Neural cell (in vitro differentiated cells): Measurements from ENCODE around the gene CDC42EP2. TPM values are rescaled to one million over a fixed set of nuclear protein-coding genes. Genes with fewer than 3 reads are reported as not detected.

Experiments
- H2AFZ ChIP-seq: fragments of 200-600, 300-800 bp; sonication (generic), shearing (Covaris generic); 2 replicates; pipeline ENCODE4 v1.6.0; 2014; ENCODE audit warnings: low read depth, mild to moderate bottlenecking, antibody characterized with exemption, low read length, moderate library complexity
- H3F3A ChIP-seq: fragments of 200-600 bp; shearing (Covaris generic); 2 replicates; pipeline ENCODE4 v1.6.1; 2016; ENCODE audit warnings: mild to moderate bottlenecking, moderate library complexity, mixed read lengths, antibody characterized with exemption, low read length; ENCODE audit not compliant: insufficient read depth, poor library complexity, severe bottlenecking
- H3K27ac ChIP-seq: fragments of 200-600, 300-800 bp; sonication (generic), shearing (Covaris generic); 2 replicates; pipeline ENCODE4 v1.5.1; 2014; ENCODE audit warnings: mild to moderate bottlenecking, low read length, moderate library complexity
- H3K27me3 ChIP-seq: fragments of 300-800, 200-600 bp; sonication (generic), shearing (Covaris generic); 2 replicates; pipeline ENCODE4 v1.6.0; 2014; ENCODE audit warnings: mild to moderate bottlenecking, low read depth, low read length, moderate library complexity; ENCODE audit not compliant: insufficient read depth
- H3K36me3 ChIP-seq: fragments of 300-800, 200-600 bp; sonication (generic), shearing (Covaris generic); 2 replicates; pipeline ENCODE4 v1.5.1; 2014; ENCODE audit warnings: mild to moderate bottlenecking, antibody characterized with exemption, low read length, moderate library complexity; ENCODE audit not compliant: insufficient read depth
- H3K4me2 ChIP-seq: fragments of 300-800, 200-600 bp; sonication (generic), shearing (Covaris generic); 2 replicates; pipeline ENCODE4 v1.6.0; 2014; ENCODE audit warnings: mild to moderate bottlenecking, low read length
- H3K4me3 ChIP-seq: fragments of 300-800, 200-600 bp; sonication (generic), shearing (Covaris generic); 2 replicates; pipeline ENCODE4 v1.5.1; 2014; ENCODE audit warnings: mild to moderate bottlenecking, low read length, moderate library complexity
- H3K79me2 ChIP-seq: fragments of 200-600 bp; shearing (Covaris generic); replicated peaks from 2 replicates; pipeline ENCODE4 v1.6.0; 2014; ENCODE audit warnings: mild to moderate bottlenecking, low read length, moderate library complexity; ENCODE audit not compliant: insufficient read depth
- H3K9ac ChIP-seq: fragments of 300-800, 200-600 bp; sonication (generic), shearing (Covaris generic); 2 replicates; pipeline ENCODE4 v1.6.1; 2016; ENCODE audit warnings: mild to moderate bottlenecking, low read length, mixed read lengths
- H3K9me2 ChIP-seq: fragments of 200-600 bp; shearing (Covaris generic); 2 replicates; pipeline ENCODE4 v1.6.1; 2016; ENCODE audit warnings: mild to moderate bottlenecking, low read length, mixed read lengths; ENCODE audit not compliant: insufficient read depth
- H3K9me3 ChIP-seq: fragments of 200-600, 300-800 bp; sonication (generic), shearing (Covaris generic); 2 replicates; pipeline ENCODE4 v1.6.1; 2016; ENCODE audit warnings: mild to moderate bottlenecking, mixed run types, low read length, moderate library complexity, mixed read lengths
- H4K20me1 ChIP-seq: fragments of 200-600 bp; shearing (Covaris generic); 2 replicates; pipeline ENCODE4 v1.6.1; 2016; ENCODE audit warnings: mild to moderate bottlenecking, mixed run types; ENCODE audit not compliant: insufficient read depth
- EP300 ChIP-seq: fragments of 450-650 bp; conservative IDR thresholded peaks from 2 replicates; pipeline ENCODE4 v1.6.1; 2014; ENCODE audit warnings: antibody characterized with exemption, mild to moderate bottlenecking, moderate library complexity; ENCODE audit not compliant: poor library complexity, severe bottlenecking
- EZH2 ChIP-seq: fragments of 200-600, 300-800 bp; shearing (Covaris generic), sonication (generic); IDR thresholded peaks from 2 replicates; pipeline ENCODE4 v1.6.1; 2014; ENCODE audit warnings: antibody characterized with exemption, low read length, borderline replicate concordance, mild to moderate bottlenecking; ENCODE audit not compliant: insufficient read depth, poor library complexity, severe bottlenecking
- MXI1 ChIP-seq: fragments of 450-650 bp; conservative IDR thresholded peaks from 2 replicates; pipeline ENCODE4 v1.6.1; 2014; ENCODE audit warnings: antibody characterized with exemption, mild to moderate bottlenecking; ENCODE audit not compliant: poor library complexity, severe bottlenecking
- POLR2AphosphoS5 ChIP-seq: IDR thresholded peaks from 2 replicates; pipeline ENCODE4 v1.6.1; 2012
- RAD21 ChIP-seq: fragments of 450-650 bp; conservative IDR thresholded peaks from 2 replicates; pipeline ENCODE4 v1.6.1; 2014; ENCODE audit warnings: antibody characterized with exemption, mild to moderate bottlenecking, moderate library complexity
- SMC3 ChIP-seq: fragments of 450-650 bp; conservative IDR thresholded peaks from 2 replicates; pipeline ENCODE4 v1.6.1; 2014; ENCODE audit warnings: antibody characterized with exemption, mild to moderate bottlenecking, moderate library complexity; ENCODE audit not compliant: poor library complexity
- TAF1 ChIP-seq: IDR thresholded peaks from 2 replicates; pipeline ENCODE4 v1.6.1; 2012; ENCODE audit warnings: low read depth
- polyA plus RNA-seq: library from polyadenylated mRNA; depleted of rRNA; stranded (reverse); fragments of >200 nt; gene quantifications from 2 replicates; pipeline ENCODE4 v1.2.3, GENCODE V29; 2014
- TF ChIP-seq, protein P1 (sequence below): IDR thresholded peaks from 2 replicates; pipeline ENCODE4 v1.6.1; 2012; ENCODE audit warnings: borderline replicate concordance
- TF ChIP-seq, protein P2 (sequence below): fragments of 450-650 bp; IDR thresholded peaks from 2 replicates; pipeline ENCODE4 v1.5.1; 2014; ENCODE audit warnings: antibody characterized with exemption, mild to moderate bottlenecking, moderate library complexity; ENCODE audit not compliant: poor library complexity, severe bottlenecking

CDC42EP2 gene
- polyA plus RNA-seq, 1 donor from 2014 or later = 1.3 TPM

DNA sequence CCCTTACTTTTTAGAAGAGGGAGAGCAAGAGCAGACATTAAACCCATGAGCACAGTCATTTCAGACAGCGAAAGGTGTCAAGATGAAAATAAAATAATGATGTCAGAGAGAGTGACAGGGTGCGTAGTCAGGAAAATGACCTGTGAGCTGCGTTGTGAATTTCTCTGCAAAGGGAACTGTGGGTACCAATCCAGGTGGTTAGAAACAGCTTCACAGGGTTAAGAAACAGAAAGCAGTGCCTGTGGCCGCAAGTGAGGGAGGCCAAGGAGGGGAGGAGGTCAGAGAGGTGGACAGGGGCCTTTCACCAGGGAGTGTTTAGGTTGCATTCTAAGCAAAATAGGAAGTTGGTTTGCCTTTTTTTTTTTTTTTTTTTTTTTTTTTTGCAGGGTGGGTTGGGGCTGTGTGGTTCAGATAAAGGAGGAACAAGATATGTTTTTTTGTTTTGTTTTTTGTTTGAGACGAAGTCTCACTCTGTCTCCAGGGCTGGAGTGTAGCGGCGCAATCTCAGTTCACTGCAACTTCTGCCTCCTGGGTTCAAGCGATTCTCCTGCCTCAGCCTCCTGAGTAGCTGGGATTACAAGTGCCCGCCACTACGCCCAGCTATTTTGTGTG is 47.8 kb downstream of the CDC42EP2 start:
- H3K27ac ChIP-seq = no peak overlapping the region
- no peaks in the 10 kb centered on the region for H3K9me2 ChIP-seq
- H3K9me3 ChIP-seq = no peaks in the 10 kb centered on the region
- TF ChIP-seq RAD21 (no peak), SMC3 (no peak), EZH2 (no peak), MXI1 (no peak), EP300 (no peak), POLR2AphosphoS5 (no peak), TAF1 (no peak)
- TF ChIP-seq, protein P1, sequence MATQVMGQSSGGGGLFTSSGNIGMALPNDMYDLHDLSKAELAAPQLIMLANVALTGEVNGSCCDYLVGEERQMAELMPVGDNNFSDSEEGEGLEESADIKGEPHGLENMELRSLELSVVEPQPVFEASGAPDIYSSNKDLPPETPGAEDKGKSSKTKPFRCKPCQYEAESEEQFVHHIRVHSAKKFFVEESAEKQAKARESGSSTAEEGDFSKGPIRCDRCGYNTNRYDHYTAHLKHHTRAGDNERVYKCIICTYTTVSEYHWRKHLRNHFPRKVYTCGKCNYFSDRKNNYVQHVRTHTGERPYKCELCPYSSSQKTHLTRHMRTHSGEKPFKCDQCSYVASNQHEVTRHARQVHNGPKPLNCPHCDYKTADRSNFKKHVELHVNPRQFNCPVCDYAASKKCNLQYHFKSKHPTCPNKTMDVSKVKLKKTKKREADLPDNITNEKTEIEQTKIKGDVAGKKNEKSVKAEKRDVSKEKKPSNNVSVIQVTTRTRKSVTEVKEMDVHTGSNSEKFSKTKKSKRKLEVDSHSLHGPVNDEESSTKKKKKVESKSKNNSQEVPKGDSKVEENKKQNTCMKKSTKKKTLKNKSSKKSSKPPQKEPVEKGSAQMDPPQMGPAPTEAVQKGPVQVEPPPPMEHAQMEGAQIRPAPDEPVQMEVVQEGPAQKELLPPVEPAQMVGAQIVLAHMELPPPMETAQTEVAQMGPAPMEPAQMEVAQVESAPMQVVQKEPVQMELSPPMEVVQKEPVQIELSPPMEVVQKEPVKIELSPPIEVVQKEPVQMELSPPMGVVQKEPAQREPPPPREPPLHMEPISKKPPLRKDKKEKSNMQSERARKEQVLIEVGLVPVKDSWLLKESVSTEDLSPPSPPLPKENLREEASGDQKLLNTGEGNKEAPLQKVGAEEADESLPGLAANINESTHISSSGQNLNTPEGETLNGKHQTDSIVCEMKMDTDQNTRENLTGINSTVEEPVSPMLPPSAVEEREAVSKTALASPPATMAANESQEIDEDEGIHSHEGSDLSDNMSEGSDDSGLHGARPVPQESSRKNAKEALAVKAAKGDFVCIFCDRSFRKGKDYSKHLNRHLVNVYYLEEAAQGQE = no peak
- TF ChIP-seq, protein P2, sequence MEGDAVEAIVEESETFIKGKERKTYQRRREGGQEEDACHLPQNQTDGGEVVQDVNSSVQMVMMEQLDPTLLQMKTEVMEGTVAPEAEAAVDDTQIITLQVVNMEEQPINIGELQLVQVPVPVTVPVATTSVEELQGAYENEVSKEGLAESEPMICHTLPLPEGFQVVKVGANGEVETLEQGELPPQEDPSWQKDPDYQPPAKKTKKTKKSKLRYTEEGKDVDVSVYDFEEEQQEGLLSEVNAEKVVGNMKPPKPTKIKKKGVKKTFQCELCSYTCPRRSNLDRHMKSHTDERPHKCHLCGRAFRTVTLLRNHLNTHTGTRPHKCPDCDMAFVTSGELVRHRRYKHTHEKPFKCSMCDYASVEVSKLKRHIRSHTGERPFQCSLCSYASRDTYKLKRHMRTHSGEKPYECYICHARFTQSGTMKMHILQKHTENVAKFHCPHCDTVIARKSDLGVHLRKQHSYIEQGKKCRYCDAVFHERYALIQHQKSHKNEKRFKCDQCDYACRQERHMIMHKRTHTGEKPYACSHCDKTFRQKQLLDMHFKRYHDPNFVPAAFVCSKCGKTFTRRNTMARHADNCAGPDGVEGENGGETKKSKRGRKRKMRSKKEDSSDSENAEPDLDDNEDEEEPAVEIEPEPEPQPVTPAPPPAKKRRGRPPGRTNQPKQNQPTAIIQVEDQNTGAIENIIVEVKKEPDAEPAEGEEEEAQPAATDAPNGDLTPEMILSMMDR = no peak
- H3K27me3 ChIP-seq = no peaks in the 10 kb centered on the region
- no peak overlapping the region for H3K4me3 ChIP-seq
- no peaks in the 10 kb centered on the region for H3K36me3 ChIP-seq
- no peaks in the 10 kb centered on the region for H3F3A ChIP-seq
- H3K4me2 ChIP-seq = no peak overlapping the region
- peaks cover 19% of the 10 kb centered on the region for H3K79me2 ChIP-seq
- H3K9ac ChIP-seq = no peak overlapping the region
- no peaks in the 10 kb centered on the region for H4K20me1 ChIP-seq
- no peak overlapping the region for H2AFZ ChIP-seq

DNA sequence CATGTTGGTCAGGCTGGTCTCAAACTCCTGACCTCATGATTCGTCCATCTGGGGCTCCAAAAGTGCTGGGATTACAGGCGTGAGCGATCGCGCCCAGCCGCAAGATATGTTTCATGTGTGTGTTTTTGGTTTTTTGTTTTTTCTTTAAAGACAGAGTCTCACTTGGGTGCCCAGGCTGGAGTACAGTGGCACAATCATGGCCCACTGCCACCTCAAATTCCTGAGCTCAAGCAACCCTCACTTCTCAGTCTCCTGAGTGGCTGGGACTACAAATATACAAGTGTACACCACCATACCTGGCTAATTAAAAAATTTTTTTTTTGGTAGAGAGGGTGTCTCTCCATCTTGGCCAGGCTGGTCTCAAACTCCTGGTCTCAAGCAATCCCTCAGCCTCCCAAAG is 48.3 kb downstream of the CDC42EP2 start:
- no peak for TF ChIP-seq EP300
- TF ChIP-seq, protein P1 = no peak
- TF ChIP-seq MXI1 = no peak
- TF ChIP-seq SMC3 = no peak
- TF ChIP-seq TAF1 = no peak
- no peak for TF ChIP-seq EZH2
- TF ChIP-seq, protein P2 = no peak
- TF ChIP-seq POLR2AphosphoS5 = no peak
- TF ChIP-seq RAD21 = no peak

More for the DNA sequence above, 48.3 kb downstream of the CDC42EP2 start:
- H3K9ac ChIP-seq = no peak overlapping the region
- H3K9me2 ChIP-seq = no peaks in the 10 kb centered on the region
- no peak overlapping the region for H3K4me2 ChIP-seq
- H3K79me2 ChIP-seq = peaks cover 14% of the 10 kb centered on the region
- H3K27me3 ChIP-seq = no peaks in the 10 kb centered on the region
- no peaks in the 10 kb centered on the region for H3F3A ChIP-seq
- no peak overlapping the region for H3K27ac ChIP-seq
- no peaks in the 10 kb centered on the region for H4K20me1 ChIP-seq
- no peak overlapping the region for H2AFZ ChIP-seq
- H3K36me3 ChIP-seq = no peaks in the 10 kb centered on the region
- no peak overlapping the region for H3K4me3 ChIP-seq
- H3K9me3 ChIP-seq = no peaks in the 10 kb centered on the region
